T-helper 1 cell treated with Interleukin-12 subunit alpha and Interleukin-12 subunit beta and Interleukin-4 antibody, amounts not matched to agents 30 μg/mL and 1 μg/mL, for 36 hours (primary cell): ENCODE results near the gene KCNG1.
"Not testable (repeated sequence)": the region's sequence is repeated elsewhere in the genome, so short reads cannot be mapped to it uniquely, and the experiment has no call there.

Experiments used
- H3K27ac Mint-ChIP-seq: one replicate; pipeline ENCODE4 v1.8.0; 2021; ENCODE audit warnings: mild to moderate bottlenecking, mixed read lengths
- H3K27me3 Mint-ChIP-seq: one replicate; pipeline ENCODE4 v1.8.0; 2021; ENCODE audit warnings: low read depth, mixed read lengths
- H3K36me3 Mint-ChIP-seq: one replicate; pipeline ENCODE4 v1.8.0; 2021; ENCODE audit warnings: low read depth, mixed read lengths
- H3K4me1 Mint-ChIP-seq: one replicate; pipeline ENCODE4 v1.8.0; 2021; ENCODE audit warnings: low read depth, mixed read lengths
- H3K4me3 Mint-ChIP-seq: one replicate; pipeline ENCODE4 v1.8.0; 2021; ENCODE audit warnings: mild to moderate bottlenecking, moderate library complexity, mixed read lengths
- H3K9me3 Mint-ChIP-seq: one replicate; pipeline ENCODE4 v1.8.0; 2021; ENCODE audit warnings: mixed read lengths

KCNG1 gene

GRCh38 chr20:50992733-50993457 is 30.0 kb downstream of the KCNG1 start:
- Mint-ChIP-seq H3K4me3 (no peak overlapping the region), H3K36me3 (no peaks in the 10 kb centered on the region), H3K9me3 (no peaks in the 10 kb centered on the region), H3K4me1 (peaks cover 4% of the 10 kb centered on the region), H3K27me3 (peaks cover 2% of the 10 kb centered on the region), H3K27ac (no peak overlapping the region)

- Mint-ChIP-seq H3K4me1 (peaks cover 4% of the 10 kb centered on the region), H3K9me3 (no peaks in the 10 kb centered on the region), H3K36me3 (no peaks in the 10 kb centered on the region), H3K27ac (no peak overlapping the region), H3K27me3 (peaks cover 7% of the 10 kb centered on the region), H3K4me3 (no peak overlapping the region)
Measured at GRCh38 chr20:50992336-50992732, 30.6 kb downstream of the KCNG1 start.

GRCh38 chr20:50991076-50991475 is 31.8 kb downstream of the KCNG1 start:
- peaks cover 4% of the 10 kb centered on the region for H3K4me1 Mint-ChIP-seq
- H3K4me3 Mint-ChIP-seq, result no peak overlapping the region
- peaks cover 7% of the 10 kb centered on the region for H3K27me3 Mint-ChIP-seq
- H3K27ac Mint-ChIP-seq, result no peak overlapping the region
- no peaks in the 10 kb centered on the region for H3K36me3 Mint-ChIP-seq
- no peaks in the 10 kb centered on the region for H3K9me3 Mint-ChIP-seq

- Mint-ChIP-seq H3K4me1 (no peaks in the 10 kb centered on the region), H3K27me3 (peaks cover 16% of the 10 kb centered on the region), H3K36me3 (no peaks in the 10 kb centered on the region), H3K27ac (no peak overlapping the region), H3K9me3 (no peaks in the 10 kb centered on the region), H3K4me3 (no peak overlapping the region)
Measured at GRCh38 chr20:50987493-50988210, 35.3 kb downstream of the KCNG1 start.

GRCh38 chr20:50983321-50983720 is 39.6 kb downstream of the KCNG1 start:
- no peak overlapping the region for H3K27ac Mint-ChIP-seq
- no peaks in the 10 kb centered on the region for H3K4me1 Mint-ChIP-seq
- H3K36me3 Mint-ChIP-seq, result no peaks in the 10 kb centered on the region
- H3K27me3 Mint-ChIP-seq, result peaks cover 19% of the 10 kb centered on the region
- H3K4me3 Mint-ChIP-seq, result no peak overlapping the region
- no peaks in the 10 kb centered on the region for H3K9me3 Mint-ChIP-seq

GRCh38 chr20:50982363-50982762 is 40.5 kb downstream of the KCNG1 start:
- Mint-ChIP-seq H3K9me3 (no peaks in the 10 kb centered on the region), H3K27me3 (peaks cover 12% of the 10 kb centered on the region), H3K36me3 (no peaks in the 10 kb centered on the region), H3K4me1 (no peaks in the 10 kb centered on the region), H3K4me3 (no peak overlapping the region), H3K27ac (no peak overlapping the region)

GRCh38 chr20:50981714-50982048 is 41.2 kb downstream of the KCNG1 start:
- H3K9me3 Mint-ChIP-seq, result no peaks in the 10 kb centered on the region

GRCh38 chr20:50980851-50981713 is 41.8 kb downstream of the KCNG1 start:
- Mint-ChIP-seq H3K36me3 (no peaks in the 10 kb centered on the region), H3K9me3 (no peaks in the 10 kb centered on the region), H3K27me3 (peaks cover 12% of the 10 kb centered on the region), H3K4me3 (no peak overlapping the region), H3K4me1 (no peaks in the 10 kb centered on the region), H3K27ac (no peak overlapping the region)

More at GRCh38 chr20:50981714-50982048, 41.2 kb downstream of the KCNG1 start:
- no peak overlapping the region for H3K27ac Mint-ChIP-seq
- H3K4me1 Mint-ChIP-seq, result no peaks in the 10 kb centered on the region
- no peak overlapping the region for H3K4me3 Mint-ChIP-seq
- H3K36me3 Mint-ChIP-seq, result no peaks in the 10 kb centered on the region
- peaks cover 12% of the 10 kb centered on the region for H3K27me3 Mint-ChIP-seq

- Mint-ChIP-seq H3K4me3 (no peak overlapping the region), H3K27me3 (peaks cover 12% of the 10 kb centered on the region), H3K36me3 (no peaks in the 10 kb centered on the region), H3K9me3 (no peaks in the 10 kb centered on the region), H3K4me1 (no peaks in the 10 kb centered on the region), H3K27ac (no peak overlapping the region)
Measured at GRCh38 chr20:50980071-50980681, 42.7 kb downstream of the KCNG1 start.

GRCh38 chr20:50978533-50978932 is 44.4 kb downstream of the KCNG1 start:
- not testable (repeated sequence) for H3K27me3 Mint-ChIP-seq, H3K36me3 Mint-ChIP-seq, H3K9me3 Mint-ChIP-seq, H3K27ac Mint-ChIP-seq, H3K4me1 Mint-ChIP-seq, H3K4me3 Mint-ChIP-seq

- H3K9me3 Mint-ChIP-seq, result no peaks in the 10 kb centered on the region
- no peaks in the 10 kb centered on the region for H3K36me3 Mint-ChIP-seq
- peaks cover 3% of the 10 kb centered on the region for H3K27me3 Mint-ChIP-seq
- no peak overlapping the region for H3K27ac Mint-ChIP-seq
- H3K4me1 Mint-ChIP-seq, result no peaks in the 10 kb centered on the region
- H3K4me3 Mint-ChIP-seq, result no peak overlapping the region
Measured at GRCh38 chr20:50977066-50978021, 45.6 kb downstream of the KCNG1 start.

- Mint-ChIP-seq H3K4me1 (no peaks in the 10 kb centered on the region), H3K27me3 (peaks cover 3% of the 10 kb centered on the region), H3K36me3 (no peaks in the 10 kb centered on the region), H3K27ac (no peak overlapping the region), H3K9me3 (no peaks in the 10 kb centered on the region), H3K4me3 (no peak overlapping the region)
Measured at GRCh38 chr20:50975701-50976330, 47.1 kb downstream of the KCNG1 start.

GRCh38 chr20:50969912-50970311 is 53.0 kb downstream of the KCNG1 start:
- Mint-ChIP-seq H3K4me3 (no peak overlapping the region), H3K27me3 (peaks cover 3% of the 10 kb centered on the region), H3K9me3 (no peaks in the 10 kb centered on the region), H3K4me1 (no peaks in the 10 kb centered on the region), H3K27ac (no peak overlapping the region), H3K36me3 (no peaks in the 10 kb centered on the region)
